A549 (cell line): ENCODE measurements around the gene ANXA3. TPM values are rescaled to one million over a fixed set of nuclear protein-coding genes. Genes with fewer than 3 reads are reported as not detected.

Source experiments
- ATAC-seq, 2 experiments: fragments of 200-7000 bp in 1 of 2; fragments of >200 bp in 1 of 2; cut with Nextera tagmentation in 1 of 2; cut with Tn5 transposase in 1 of 2; 3 replicates each; pipeline versions ENCODE4 v1.8.0 to v1.9.1; 2018 to 2020; ENCODE audit warnings: mild to moderate bottlenecking in 1 of 2, moderate library complexity in 1 of 2
- CTCF ChIA-PET: fragments of 300-600 bp; sonication (Branson Sonifier 250); formaldehyde crosslinking; extraction: SDS; loops from one replicate; lab custom pipeline; 2021; ENCODE audit warnings: antibody characterized with exemption, inconsistent platforms; lab: Yijun Ruan, JAX
- POLR2A ChIA-PET: fragments of 350-600 bp; formaldehyde crosslinking; extraction: SDS; loops from one replicate; lab custom pipeline; 2021; ENCODE audit warnings: antibody characterized with exemption, inconsistent platforms; lab: Yijun Ruan, JAX
- DNase-seq, 2 experiments: peaks; one replicate each; pipeline versions ENCODE4 v3.0.0 to v3.0.0-alpha.2; 2011 to 2016; ENCODE audit warnings: low read depth in 1 of 2, low spot score in 1 of 2
- FAIRE-seq: peaks from 2 replicates; lab custom pipeline; 2011; peaks lifted over from hg19 to GRCh38; lab: Jason Lieb, UNC
- H3K27ac ChIP-seq, 2 experiments: fragments of >200 bp; sonication (Bioruptor Twin); formaldehyde crosslinking; 3 replicates each; pipeline ENCODE4 v1.5.1; 2016 to 2017
- H3K4me1 ChIP-seq: fragments of >200 bp; sonication (Bioruptor Twin); formaldehyde crosslinking; 3 replicates; pipeline ENCODE4 v1.6.1; 2016
- H3K4me2 ChIP-seq: fragments of >200 bp; sonication (Bioruptor Twin); formaldehyde crosslinking; 3 replicates; pipeline ENCODE4 v1.6.1; 2016
- H3K4me3 ChIP-seq: fragments of >200 bp; sonication (Bioruptor Twin); formaldehyde crosslinking; 3 replicates; pipeline ENCODE4 v1.5.1; 2016
- H3K9me3 ChIP-seq: fragments of >200 bp; sonication (Bioruptor Twin); formaldehyde crosslinking; 3 replicates; pipeline ENCODE4 v1.6.1; 2016
- BHLHE40 ChIP-seq: IDR thresholded peaks from 2 replicates; pipeline ENCODE4 v1.6.1; 2012; ENCODE audit warnings: low read depth, low read length, inconsistent platforms
- CBX8 ChIP-seq: fragments of 200-600 bp; sonication (generic); IDR thresholded peaks from 2 replicates; pipeline ENCODE4 v1.6.1; 2016
- EHF ChIP-seq: fragments of 250-450 bp; sonication (Bioruptor Pico); IDR thresholded peaks from 2 replicates; pipeline ENCODE4 v1.5.0; 2020; ENCODE audit warnings: mild to moderate bottlenecking
- EHMT2 ChIP-seq: fragments of 200-600 bp; sonication (generic); IDR thresholded peaks from 2 replicates; pipeline ENCODE4 v1.6.1; 2016; ENCODE audit warnings: antibody characterized with exemption, low read depth, mild to moderate bottlenecking, moderate library complexity
- EP300 ChIP-seq, 2 experiments: fragments of >200 bp; sonication (Bioruptor Twin); formaldehyde crosslinking; IDR thresholded peaks; 2 replicates in 1 of 2; 3 replicates in 1 of 2; pipeline ENCODE4 v1.6.1; 2016 to 2017
- ESRRA ChIP-seq: fragments of 150-350 bp; IDR thresholded peaks from 2 replicates; pipeline ENCODE4 v1.6.1; 2014; ENCODE audit warnings: mild to moderate bottlenecking, low read length, borderline replicate concordance
- FOSB ChIP-seq: fragments of 250-450 bp; sonication (Bioruptor Pico); IDR thresholded peaks from 2 replicates; pipeline ENCODE4 v1.5.0; 2020; ENCODE audit warnings: mild to moderate bottlenecking, moderate library complexity
- FOSL2 ChIP-seq, 2 experiments: fragments of 450-650 bp in 1 of 2; fragments of >200 bp in 1 of 2; sonication (Bioruptor Twin) in 1 of 2; formaldehyde crosslinking; IDR thresholded peaks; 2 replicates each; pipeline versions ENCODE4 v1.5.0 to v1.6.1; 2016 to 2020; ENCODE audit warnings: mild to moderate bottlenecking in 1 of 2, moderate library complexity in 1 of 2
- HOXB13 ChIP-seq: fragments of 250-450 bp; sonication (Bioruptor Pico); IDR thresholded peaks from 2 replicates; pipeline ENCODE4 v1.5.0; 2020; ENCODE audit warnings: low read depth, mild to moderate bottlenecking, moderate library complexity
- JUNB ChIP-seq: fragments of >200 bp; sonication (Bioruptor Twin); formaldehyde crosslinking; IDR thresholded peaks from 2 replicates; pipeline ENCODE4 v1.6.1; 2016
- KDM1A ChIP-seq: fragments of 200-600 bp; sonication (generic); IDR thresholded peaks from 2 replicates; pipeline ENCODE4 v1.6.1; 2016; ENCODE audit warnings: low read depth, mild to moderate bottlenecking
- MAFK ChIP-seq: fragments of 450-650 bp; IDR thresholded peaks from 2 replicates; pipeline ENCODE4 v1.6.1; 2014; ENCODE audit not compliant: partially characterized antibody
- MAZ ChIP-seq: fragments of 150-350 bp; IDR thresholded peaks from 2 replicates; pipeline ENCODE4 v1.6.1; 2014; ENCODE audit warnings: antibody characterized with exemption, low read depth, low read length, borderline replicate concordance
- POLR2A ChIP-seq: IDR thresholded peaks from 2 replicates; pipeline ENCODE4 v1.6.1; 2012; ENCODE audit warnings: mild to moderate bottlenecking, low read length
- RARB ChIP-seq: fragments of 250-450 bp; sonication (Bioruptor Pico); IDR thresholded peaks from 2 replicates; pipeline ENCODE4 v1.8.0; 2021; ENCODE audit warnings: mild to moderate bottlenecking, moderate library complexity
- RCOR1 ChIP-seq: fragments of 150-350 bp; IDR thresholded peaks from 2 replicates; pipeline ENCODE4 v1.6.1; 2014; ENCODE audit warnings: antibody characterized with exemption, low read length, low read depth
- SMC3 ChIP-seq: fragments of >200 bp; sonication (Bioruptor Twin); formaldehyde crosslinking; IDR thresholded peaks from 3 replicates; pipeline ENCODE4 v1.6.1; 2018; ENCODE audit warnings: inconsistent platforms
- TFCP2L1 ChIP-seq: fragments of 250-450 bp; sonication (Bioruptor Pico); IDR thresholded peaks from 2 replicates; pipeline ENCODE4 v1.5.0; 2021; ENCODE audit warnings: mild to moderate bottlenecking
- TP53 ChIP-seq: fragments of 250-450 bp; sonication (Bioruptor Pico); IDR thresholded peaks from 2 replicates; pipeline ENCODE4 v1.5.0; 2021; ENCODE audit warnings: mild to moderate bottlenecking, moderate library complexity
- ZC3H11A ChIP-seq: fragments of 450-650 bp; IDR thresholded peaks from 2 replicates; pipeline ENCODE4 v1.6.1; 2014; ENCODE audit warnings: antibody characterized with exemption, mild to moderate bottlenecking
- ZNF302 ChIP-seq: fragments of 250-450 bp; sonication (Bioruptor Pico); IDR thresholded peaks from 2 replicates; pipeline ENCODE4 v1.9.0; 2021; ENCODE audit warnings: inconsistent platforms, mild to moderate bottlenecking, moderate library complexity
- ZSCAN20 ChIP-seq: fragments of 250-450 bp; sonication (Bioruptor Pico); IDR thresholded peaks from 2 replicates; pipeline ENCODE4 v1.8.0; 2022; ENCODE audit warnings: mild to moderate bottlenecking, moderate library complexity
- WGBS: methylation state at CpG from one replicate; pipeline ENCODE4 v1.1.6; 2017; ENCODE audit errors: missing lambda C conversion rate; 5-methylcytosine and 5-hydroxymethylcytosine counted together
- polyA plus RNA-seq, 4 experiments: library from polyadenylated mRNA; depleted of rRNA in 3 of 4; stranded (reverse); fragments of >200 nt; fragmentation: RNase III in 1 of 4; extraction: RNeasy Plus Mini Kit Qiagen cat#74134 plus additional on column Dnase treatment in 1 of 4; gene quantifications; 2 replicates in 3 of 4; 3 replicates in 1 of 4; pipeline ENCODE4 v1.2.3, GENCODE V29; 2011 to 2017
- TF ChIP-seq, protein P1 (sequence below): IDR thresholded peaks from 2 replicates; pipeline ENCODE4 v1.6.1; 2012; ENCODE audit warnings: low read depth, borderline replicate concordance
- TF ChIP-seq, protein P2 (sequence below): fragments of 450-650 bp; IDR thresholded peaks from 2 replicates; pipeline ENCODE4 v1.6.1; 2014; ENCODE audit warnings: antibody characterized with exemption
- TF ChIP-seq, protein P3 (sequence below): fragments of >200 bp; sonication (Bioruptor Twin); formaldehyde crosslinking; IDR thresholded peaks from 3 replicates; pipeline ENCODE4 v1.5.1; 2016
- TF ChIP-seq, protein P4 (sequence below): fragments of >200 bp; sonication (Bioruptor Twin); formaldehyde crosslinking; IDR thresholded peaks from 2 replicates; pipeline ENCODE4 v1.6.1; 2016
- TF ChIP-seq, protein P5 (sequence below): IDR thresholded peaks from 2 replicates; pipeline ENCODE4 v1.6.1; 2012
- TF ChIP-seq, protein P6 (sequence below): fragments of >200 bp; sonication (Bioruptor Twin); formaldehyde crosslinking; IDR thresholded peaks from 3 replicates; pipeline ENCODE4 v1.6.1; 2016

Gene ANXA3
- polyA plus RNA-seq, 2 of the 4 experiments (the other 2 are of a cell fraction) = 126 to 134 TPM

DNA sequence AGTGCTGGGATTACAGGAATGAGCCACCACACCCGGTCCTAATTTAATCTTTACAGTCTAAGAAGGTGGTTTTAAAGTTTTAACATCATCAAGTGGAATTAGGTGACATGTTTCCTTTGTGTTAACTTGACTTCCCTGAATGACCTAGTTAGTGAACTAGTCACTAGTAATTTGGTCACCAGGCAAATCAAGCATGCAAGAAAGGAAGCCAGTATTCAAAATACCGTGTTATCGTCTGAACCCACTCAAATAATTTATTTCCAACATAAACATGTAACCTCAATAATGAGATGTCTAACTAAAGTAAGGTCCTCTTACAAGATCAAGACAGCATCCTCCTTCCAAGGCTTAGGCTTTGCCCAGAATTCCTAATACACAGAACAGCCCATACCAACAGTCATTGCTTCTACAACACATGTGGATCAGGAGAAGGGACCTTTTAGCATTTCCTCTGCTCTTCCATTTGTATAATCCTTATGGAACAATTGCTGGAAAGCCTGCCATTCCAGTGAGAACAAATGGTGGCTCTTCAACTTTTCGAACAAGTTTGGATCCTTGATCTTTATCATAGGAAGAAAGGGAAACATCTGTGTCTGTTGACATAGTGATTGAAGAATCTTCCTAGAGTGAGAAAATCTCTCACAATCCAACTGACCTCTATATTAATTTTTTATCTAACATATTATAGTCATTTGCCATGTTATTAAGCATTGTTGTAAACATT lies 97.2 kb downstream of the ANXA3 start:
- Histone ChIP-seq H3K9me3 (no peaks in the 10 kb centered on the region), H3K4me3 (no peak overlapping the region), H3K4me1 (peaks cover 53% of the 10 kb centered on the region), H3K27ac (peak overlapping the region; percentile 11 to 71; a peak in 5 of 6 replicates), H3K4me2 (no peak overlapping the region)
- CTCF ChIA-PET = no interaction called here
- POLR2A ChIA-PET = no interaction called here
- no peak for ATAC-seq
- 96% methylated on average over 4 of the region's 4 CpGs for WGBS
- TF ChIP-seq, protein P1, sequence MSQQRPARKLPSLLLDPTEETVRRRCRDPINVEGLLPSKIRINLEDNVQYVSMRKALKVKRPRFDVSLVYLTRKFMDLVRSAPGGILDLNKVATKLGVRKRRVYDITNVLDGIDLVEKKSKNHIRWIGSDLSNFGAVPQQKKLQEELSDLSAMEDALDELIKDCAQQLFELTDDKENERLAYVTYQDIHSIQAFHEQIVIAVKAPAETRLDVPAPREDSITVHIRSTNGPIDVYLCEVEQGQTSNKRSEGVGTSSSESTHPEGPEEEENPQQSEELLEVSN = no peak
- TF ChIP-seq, protein P2, sequence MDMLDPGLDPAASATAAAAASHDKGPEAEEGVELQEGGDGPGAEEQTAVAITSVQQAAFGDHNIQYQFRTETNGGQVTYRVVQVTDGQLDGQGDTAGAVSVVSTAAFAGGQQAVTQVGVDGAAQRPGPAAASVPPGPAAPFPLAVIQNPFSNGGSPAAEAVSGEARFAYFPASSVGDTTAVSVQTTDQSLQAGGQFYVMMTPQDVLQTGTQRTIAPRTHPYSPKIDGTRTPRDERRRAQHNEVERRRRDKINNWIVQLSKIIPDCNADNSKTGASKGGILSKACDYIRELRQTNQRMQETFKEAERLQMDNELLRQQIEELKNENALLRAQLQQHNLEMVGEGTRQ = no peak
- TF ChIP-seq, protein P3, sequence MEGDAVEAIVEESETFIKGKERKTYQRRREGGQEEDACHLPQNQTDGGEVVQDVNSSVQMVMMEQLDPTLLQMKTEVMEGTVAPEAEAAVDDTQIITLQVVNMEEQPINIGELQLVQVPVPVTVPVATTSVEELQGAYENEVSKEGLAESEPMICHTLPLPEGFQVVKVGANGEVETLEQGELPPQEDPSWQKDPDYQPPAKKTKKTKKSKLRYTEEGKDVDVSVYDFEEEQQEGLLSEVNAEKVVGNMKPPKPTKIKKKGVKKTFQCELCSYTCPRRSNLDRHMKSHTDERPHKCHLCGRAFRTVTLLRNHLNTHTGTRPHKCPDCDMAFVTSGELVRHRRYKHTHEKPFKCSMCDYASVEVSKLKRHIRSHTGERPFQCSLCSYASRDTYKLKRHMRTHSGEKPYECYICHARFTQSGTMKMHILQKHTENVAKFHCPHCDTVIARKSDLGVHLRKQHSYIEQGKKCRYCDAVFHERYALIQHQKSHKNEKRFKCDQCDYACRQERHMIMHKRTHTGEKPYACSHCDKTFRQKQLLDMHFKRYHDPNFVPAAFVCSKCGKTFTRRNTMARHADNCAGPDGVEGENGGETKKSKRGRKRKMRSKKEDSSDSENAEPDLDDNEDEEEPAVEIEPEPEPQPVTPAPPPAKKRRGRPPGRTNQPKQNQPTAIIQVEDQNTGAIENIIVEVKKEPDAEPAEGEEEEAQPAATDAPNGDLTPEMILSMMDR = no peak
- no peak for TF ChIP-seq RARB (CRISPR knock-in tag)
- TF ChIP-seq RCOR1 = no peak
- no peak for TF ChIP-seq CBX8
- TF ChIP-seq BHLHE40 = no peak
- TF ChIP-seq POLR2A = no peak
- no peak for TF ChIP-seq MAZ
- TF ChIP-seq SMC3 = no peak
- no peak for TF ChIP-seq KDM1A
- no peak for TF ChIP-seq ZNF302
- TF ChIP-seq FOSL2 (IDR thresholded peaks at IDR 0.05) = no peak
- no peak for TF ChIP-seq FOSL2 (CRISPR knock-in tag; IDR thresholded peaks at IDR 0.05)
- no peak for TF ChIP-seq EHMT2
- no peak for TF ChIP-seq EHF (CRISPR knock-in tag)
- TF ChIP-seq MAFK = no peak
- FAIRE-seq = no peak
- no peak for DNase-seq

DNA sequence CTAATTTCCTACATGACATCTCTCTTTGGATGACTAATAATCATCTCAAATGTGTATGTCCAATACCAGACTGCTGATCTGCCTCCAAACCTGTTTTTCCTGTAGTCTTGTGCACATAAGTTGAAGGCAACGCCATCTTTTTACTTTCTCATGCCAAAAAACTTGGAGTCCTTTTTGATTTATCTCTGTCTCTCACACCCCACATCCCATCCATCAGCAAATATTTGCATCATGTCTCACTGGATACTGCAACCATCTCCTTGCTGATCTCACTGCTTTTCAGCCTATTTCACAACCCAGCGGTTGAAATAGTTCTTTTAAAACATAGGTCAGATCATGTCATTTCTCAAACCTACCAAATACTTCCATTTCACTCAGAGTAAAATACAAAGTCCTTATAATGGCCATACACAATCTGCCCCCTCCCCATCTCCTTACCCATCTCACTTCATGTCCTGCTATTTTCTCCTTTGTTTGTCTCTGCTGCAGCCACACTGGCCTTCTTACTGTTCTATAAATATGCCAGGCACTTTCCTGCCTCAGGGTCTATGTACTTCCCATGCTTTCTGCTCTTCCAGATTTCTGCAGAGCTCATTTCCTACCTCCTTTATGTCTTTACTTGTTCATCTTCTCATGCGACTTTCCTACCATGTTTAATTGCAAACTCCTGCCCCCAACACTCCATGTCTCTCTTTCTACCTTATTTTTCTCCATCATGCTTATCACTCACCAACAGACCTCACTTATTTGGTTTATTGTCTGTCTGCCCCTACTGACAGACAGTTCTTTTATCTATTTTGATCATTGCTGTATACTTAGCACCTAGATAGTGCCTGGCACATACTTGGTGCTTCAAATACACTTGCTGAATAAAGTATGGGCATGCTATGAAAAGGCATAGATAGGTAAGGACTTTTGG lies 98.8 kb downstream of the ANXA3 start:
- Histone ChIP-seq H3K9me3 (no peaks in the 10 kb centered on the region), H3K4me3 (no peak overlapping the region), H3K27ac (peak overlapping the region; percentile 64 to 78), H3K4me2 (peak overlapping the region; percentile 63), H3K4me1 (peaks cover 44% of the 10 kb centered on the region)
- FAIRE-seq (no peak), ATAC-seq (peak in 1 of 2 experiments; percentile 32; a peak in 2 of 6 replicates), DNase-seq (peak in 1 of 2 experiments; percentile 38)
- POLR2A ChIA-PET = interaction anchor here (1.2 kb wide), 1 partner anchor 11 kb away, joined by 3 read pairs; no protein-coding TSS in a partner anchor
- CTCF ChIA-PET = no interaction called here
- 54% methylated on average over 3 of the region's 3 CpGs for WGBS
- TF ChIP-seq, protein P3 = no peak
- TF ChIP-seq FOSL2 (IDR thresholded peaks at IDR 0.05) (no peak; the same call in 1 of the 2 replicates), FOSL2 (CRISPR knock-in tag; IDR thresholded peaks at IDR 0.05) (0 out of 2 replicates have a peak, but pooled peaks have one; percentile 26), ZC3H11A (no peak), EP300 (IDR thresholded peaks at IDR 0.05) (peak; percentile 25 to 53; a peak in 2 of 5 replicates), JUNB (peak; percentile 41; the same call in 1 of the 2 replicates), RARB (CRISPR knock-in tag) (no peak), TP53 (CRISPR knock-in tag) (no peak), ZSCAN20 (CRISPR knock-in tag) (no peak), TFCP2L1 (CRISPR knock-in tag) (no peak), HOXB13 (CRISPR knock-in tag) (no peak), FOSB (CRISPR knock-in tag) (no peak), ZNF302 (no peak), ESRRA (no peak)
- TF ChIP-seq, protein P4, sequence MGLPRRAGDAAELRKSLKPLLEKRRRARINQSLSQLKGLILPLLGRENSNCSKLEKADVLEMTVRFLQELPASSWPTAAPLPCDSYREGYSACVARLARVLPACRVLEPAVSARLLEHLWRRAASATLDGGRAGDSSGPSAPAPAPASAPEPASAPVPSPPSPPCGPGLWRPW = peak; percentile 18; the same call in 1 of the 2 replicates
- TF ChIP-seq, protein P5, sequence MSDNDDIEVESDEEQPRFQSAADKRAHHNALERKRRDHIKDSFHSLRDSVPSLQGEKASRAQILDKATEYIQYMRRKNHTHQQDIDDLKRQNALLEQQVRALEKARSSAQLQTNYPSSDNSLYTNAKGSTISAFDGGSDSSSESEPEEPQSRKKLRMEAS = no peak
- TF ChIP-seq, protein P6, sequence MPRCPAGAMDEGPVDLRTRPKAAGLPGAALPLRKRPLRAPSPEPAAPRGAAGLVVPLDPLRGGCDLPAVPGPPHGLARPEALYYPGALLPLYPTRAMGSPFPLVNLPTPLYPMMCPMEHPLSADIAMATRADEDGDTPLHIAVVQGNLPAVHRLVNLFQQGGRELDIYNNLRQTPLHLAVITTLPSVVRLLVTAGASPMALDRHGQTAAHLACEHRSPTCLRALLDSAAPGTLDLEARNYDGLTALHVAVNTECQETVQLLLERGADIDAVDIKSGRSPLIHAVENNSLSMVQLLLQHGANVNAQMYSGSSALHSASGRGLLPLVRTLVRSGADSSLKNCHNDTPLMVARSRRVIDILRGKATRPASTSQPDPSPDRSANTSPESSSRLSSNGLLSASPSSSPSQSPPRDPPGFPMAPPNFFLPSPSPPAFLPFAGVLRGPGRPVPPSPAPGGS = no peak
